Uterus (tissue), 2 donors: ENCODE data around the gene GLYR1.

Source experiments
- POLR2A ChIP-seq, 2 donors: fragments of 450-650 bp; IDR thresholded peaks; one replicate each; pipeline ENCODE4 v1.6.1; 2016; ENCODE audit warnings: antibody characterized with exemption in 2 of 2, mild to moderate bottlenecking in 1 of 2, moderate library complexity in 1 of 2
- TF ChIP-seq, protein P1 (sequence below), 4 experiments: fragments of 200-600 bp in 2 of 4; fragments of 450-650 bp in 2 of 4; sonication (generic) in 2 of 4; IDR thresholded peaks; one replicate each; pipeline ENCODE4 v1.5.1; 2016 to 2019; ENCODE audit warnings: antibody characterized with exemption in 4 of 4, mild to moderate bottlenecking in 2 of 4, moderate library complexity in 1 of 4

DNA sequence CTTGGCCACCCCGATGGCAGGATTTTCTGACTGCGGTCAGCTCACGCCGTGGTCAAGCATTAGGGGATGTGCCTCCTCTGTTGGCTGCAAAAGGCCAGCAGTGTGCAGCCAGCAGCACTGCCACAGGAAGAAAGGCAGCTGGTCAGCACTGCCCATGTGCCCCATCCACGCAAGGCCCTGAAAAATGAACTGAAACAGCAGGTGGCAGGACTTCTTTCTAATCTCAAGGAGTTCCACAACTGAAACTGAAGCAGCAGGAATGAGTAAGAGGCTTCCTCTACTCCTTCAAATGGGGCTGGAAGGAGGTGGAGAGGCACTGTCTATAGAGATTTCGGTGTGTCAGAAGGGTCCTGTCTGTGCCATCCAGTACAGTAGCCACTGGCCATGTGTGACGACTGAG is 83.3 kb downstream of the GLYR1 start:
- TF ChIP-seq, protein P1, sequence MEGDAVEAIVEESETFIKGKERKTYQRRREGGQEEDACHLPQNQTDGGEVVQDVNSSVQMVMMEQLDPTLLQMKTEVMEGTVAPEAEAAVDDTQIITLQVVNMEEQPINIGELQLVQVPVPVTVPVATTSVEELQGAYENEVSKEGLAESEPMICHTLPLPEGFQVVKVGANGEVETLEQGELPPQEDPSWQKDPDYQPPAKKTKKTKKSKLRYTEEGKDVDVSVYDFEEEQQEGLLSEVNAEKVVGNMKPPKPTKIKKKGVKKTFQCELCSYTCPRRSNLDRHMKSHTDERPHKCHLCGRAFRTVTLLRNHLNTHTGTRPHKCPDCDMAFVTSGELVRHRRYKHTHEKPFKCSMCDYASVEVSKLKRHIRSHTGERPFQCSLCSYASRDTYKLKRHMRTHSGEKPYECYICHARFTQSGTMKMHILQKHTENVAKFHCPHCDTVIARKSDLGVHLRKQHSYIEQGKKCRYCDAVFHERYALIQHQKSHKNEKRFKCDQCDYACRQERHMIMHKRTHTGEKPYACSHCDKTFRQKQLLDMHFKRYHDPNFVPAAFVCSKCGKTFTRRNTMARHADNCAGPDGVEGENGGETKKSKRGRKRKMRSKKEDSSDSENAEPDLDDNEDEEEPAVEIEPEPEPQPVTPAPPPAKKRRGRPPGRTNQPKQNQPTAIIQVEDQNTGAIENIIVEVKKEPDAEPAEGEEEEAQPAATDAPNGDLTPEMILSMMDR (IDR thresholded peaks at IDR 0.05), result no peak
- no peak for TF ChIP-seq POLR2A (IDR thresholded peaks at IDR 0.05)
